ENCODE data around the gene GNB4. TPM values are rescaled to one million over a fixed set of nuclear protein-coding genes. Genes with fewer than 3 reads are reported as not detected.
A peak's percentile ranks its signal among the peaks of the same experiment; 100 is the strongest.

Gene GNB4
- total and polyA plus RNA-seq, 9 of the 15 experiments (the other 6 are each of a cell fraction or from before 2014, with no cell fraction given): 6.8 to 36.7 (median 21.4) TPM

DNA sequence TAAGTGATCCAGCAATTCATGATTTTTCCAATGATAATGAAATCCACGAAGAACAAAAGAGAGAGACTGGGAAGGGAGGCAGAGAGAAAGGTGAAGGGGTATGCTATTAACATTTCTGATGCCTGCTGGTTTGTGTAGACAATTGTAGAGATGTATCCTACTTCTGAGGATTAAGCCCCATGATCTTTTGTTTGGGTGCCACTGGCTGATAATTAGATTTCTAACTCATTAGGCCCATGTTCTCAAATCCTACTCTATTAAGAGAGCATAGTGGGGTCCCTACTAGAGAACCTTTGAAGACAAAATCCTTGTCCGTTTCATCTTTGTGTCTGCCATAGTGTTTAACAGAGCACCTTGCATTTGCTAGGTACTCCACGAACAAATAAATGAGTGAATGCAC is 2.7 kb upstream of the GNB4 start:
- ChIA-PET CTCF (ENCODE audit: low intra/inter-chr PET ratio) (no interaction called here), POLR2A (interaction anchor here (1.5 kb wide), 1 partner anchor 19 kb away, joined by 4 read pairs; no protein-coding TSS in a partner anchor)
- FAIRE-seq: no peak
- Histone ChIP-seq H3K9me1 (ENCODE audit: control insufficient read depth, insufficient read depth, low read length) (no peaks in the 10 kb centered on the region), H3K79me2 (ENCODE audit: control insufficient read depth, insufficient read depth, low read length) (peaks cover 20% of the 10 kb centered on the region), H3K4me2 (ENCODE audit: insufficient read depth, low read length) (no peak overlapping the region), H4K20me1 (replicated peaks; ENCODE audit: control insufficient read depth, insufficient read depth, low read length) (no peaks in the 10 kb centered on the region), H2AFZ (ENCODE audit: low read depth, low read length) (peak overlapping the region; percentile 10; the same call in 1 of the 2 replicates), H3K4me1 (replicated peaks in 1 of 2; ENCODE audit: control insufficient read depth in 2 of 2, insufficient read depth in 2 of 2, low read length in 2 of 2) (peaks cover 11 to 16% of the 10 kb centered on the region in 2 experiments; a peak in 4 of 5 replicates), H3K36me3 (ENCODE audit: control insufficient read depth, insufficient read depth, low read length) (no peaks in the 10 kb centered on the region), H3K27me3 (ENCODE audit: control insufficient read depth in 2 of 2, insufficient read depth in 2 of 2, low read length in 2 of 2) (peaks cover 11 to 25% of the 10 kb centered on the region in 2 experiments), H3K27ac (ENCODE audit: extremely low read depth, low read depth, low read length) (no peak overlapping the region), H3K9ac (ENCODE audit: insufficient read depth in 1 of 2, low read depth in 2 of 2, low read length in 2 of 2) (no peak overlapping the region), H3K9me3 (replicated peaks; ENCODE audit: control insufficient read depth, insufficient read depth, low read depth, low read length) (no peaks in the 10 kb centered on the region), H3K4me3 (no peak overlapping the region)
- TF ChIP-seq DMBX1 (CRISPR knock-in tag; IDR thresholded peaks at IDR 0.05; ENCODE audit: borderline replicate concordance) (no peak), SOX6 (IDR thresholded peaks at IDR 0.05) (no peak), ZMIZ1 (IDR thresholded peaks at IDR 0.05; ENCODE audit: low read depth in 2 of 2, low read length in 2 of 2) (no peak), THRAP3 (IDR thresholded peaks at IDR 0.05; ENCODE audit: borderline replicate concordance) (no peak), SAFB2 (IDR thresholded peaks at IDR 0.05; ENCODE audit: borderline replicate concordance, low read depth, low read length, severe bottlenecking) (no peak), TAF9B (IDR thresholded peaks at IDR 0.05; ENCODE audit: partially characterized antibody) (no peak), BCOR (IDR thresholded peaks at IDR 0.05) (no peak), BMI1 (IDR thresholded peaks at IDR 0.05; ENCODE audit: low read length) (no peak), ZNF146 (CRISPR knock-in tag; IDR thresholded peaks at IDR 0.05; ENCODE audit: unreplicated experiment) (no peak), MECOM (CRISPR knock-in tag; IDR thresholded peaks at IDR 0.05) (no peak), FOSL1 (tag; conservative IDR thresholded peaks at IDR 0.05) (no peak)
- no peak for DNase-seq (ENCODE audit: extremely low read depth in 1 of 4, low spot score in 3 of 4)
- no TSS peak for BruUV-seq (replicated peaks)
- intact Hi-C loops (cut with micrococcal nuclease): no loop called here
- ATAC-seq: no peak
- 10% methylated on average over 3 of the region's 3 CpGs for WGBS (ENCODE audit: insufficient coverage, low coverage, missing lambda C conversion rate)
- in situ Hi-C loops (cut with MboI): no loop called here

Measured in K562 (cell line).